Testis (tissue), 2 donors: ENCODE results near the gene ARHGAP31.

Experiments
- CTCF ChIP-seq, 3 experiments: fragments of 450-650 bp in 2 of 3; fragments of 200-600 bp in 1 of 3; sonication (generic) in 1 of 3; IDR thresholded peaks; one replicate each; pipeline ENCODE4 v1.5.1; 2016 to 2019; ENCODE audit warnings: antibody characterized with exemption in 3 of 3, mild to moderate bottlenecking in 2 of 3, moderate library complexity in 1 of 3
- POLR2A ChIP-seq: fragments of 450-650 bp; IDR thresholded peaks from one replicate; pipeline ENCODE4 v1.6.1; 2017; ENCODE audit warnings: antibody characterized with exemption, mild to moderate bottlenecking, moderate library complexity

- TF ChIP-seq POLR2A (no peak), CTCF (IDR thresholded peaks at IDR 0.05) (no peak)
These were observed 15.4 kb downstream of the ARHGAP31 start for GRCh38 chr3:119309591-119309990.
